ENCODE measurements around the gene CERS5. TPM values are rescaled to one million over a fixed set of nuclear protein-coding genes. Genes with fewer than 3 reads are reported as not detected.

CERS5 gene
- total RNA-seq, 1 donor from 2014 or later: 48.0 TPM

DNA sequence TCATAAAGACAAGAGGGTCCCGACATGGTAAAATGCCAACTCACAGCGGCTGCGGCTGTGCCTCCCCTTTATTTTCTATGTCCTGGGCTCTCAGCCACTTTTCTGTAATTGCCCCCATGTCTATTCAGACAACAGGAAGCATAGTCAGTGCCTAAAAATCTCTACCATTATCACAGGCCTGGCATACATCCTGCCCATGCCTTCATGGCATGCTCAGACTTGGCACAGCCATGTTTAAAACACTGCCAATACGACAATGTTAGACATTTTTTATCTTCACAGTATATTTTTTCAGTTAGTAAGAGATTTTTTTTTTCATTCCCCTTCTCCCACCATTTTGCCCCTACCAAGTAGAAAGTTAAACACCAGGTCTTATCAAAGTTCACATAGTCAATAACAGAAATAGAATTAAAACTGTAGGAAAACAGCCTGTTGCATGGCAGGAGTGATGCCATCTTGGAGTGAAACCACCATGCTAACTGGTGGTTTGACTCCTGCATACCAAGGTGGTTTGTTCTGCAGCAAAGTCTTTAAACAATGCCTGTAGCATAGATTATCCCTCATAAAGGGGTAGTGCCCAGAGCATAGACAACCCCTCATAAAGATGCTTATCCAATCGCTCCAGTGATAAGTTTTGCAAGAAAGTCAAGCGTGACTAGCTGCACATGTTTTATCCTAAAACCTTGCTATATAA is 18.9 kb upstream of the CERS5 start:
- H3K27ac ChIP-seq: no peak overlapping the region
- H3K9ac ChIP-seq: no peak overlapping the region
- no peaks in the 10 kb centered on the region for H3K9me3 ChIP-seq (ENCODE audit: low read depth)
- no peaks in the 10 kb centered on the region for H3K36me3 ChIP-seq
- H2AFZ ChIP-seq (replicated peaks): no peak overlapping the region
- TF ChIP-seq EZH2 (IDR thresholded peaks at IDR 0.05) (no peak), EZH2phosphoT487 (IDR thresholded peaks at IDR 0.05) (no peak)
- TF ChIP-seq, protein P1, sequence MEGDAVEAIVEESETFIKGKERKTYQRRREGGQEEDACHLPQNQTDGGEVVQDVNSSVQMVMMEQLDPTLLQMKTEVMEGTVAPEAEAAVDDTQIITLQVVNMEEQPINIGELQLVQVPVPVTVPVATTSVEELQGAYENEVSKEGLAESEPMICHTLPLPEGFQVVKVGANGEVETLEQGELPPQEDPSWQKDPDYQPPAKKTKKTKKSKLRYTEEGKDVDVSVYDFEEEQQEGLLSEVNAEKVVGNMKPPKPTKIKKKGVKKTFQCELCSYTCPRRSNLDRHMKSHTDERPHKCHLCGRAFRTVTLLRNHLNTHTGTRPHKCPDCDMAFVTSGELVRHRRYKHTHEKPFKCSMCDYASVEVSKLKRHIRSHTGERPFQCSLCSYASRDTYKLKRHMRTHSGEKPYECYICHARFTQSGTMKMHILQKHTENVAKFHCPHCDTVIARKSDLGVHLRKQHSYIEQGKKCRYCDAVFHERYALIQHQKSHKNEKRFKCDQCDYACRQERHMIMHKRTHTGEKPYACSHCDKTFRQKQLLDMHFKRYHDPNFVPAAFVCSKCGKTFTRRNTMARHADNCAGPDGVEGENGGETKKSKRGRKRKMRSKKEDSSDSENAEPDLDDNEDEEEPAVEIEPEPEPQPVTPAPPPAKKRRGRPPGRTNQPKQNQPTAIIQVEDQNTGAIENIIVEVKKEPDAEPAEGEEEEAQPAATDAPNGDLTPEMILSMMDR (IDR thresholded peaks at IDR 0.05): no peak
- no peak for DNase-seq (ENCODE audit: low spot score)
- peaks cover 4% of the 10 kb centered on the region for H3K27me3 Mint-ChIP-seq (ENCODE audit: insufficient read depth, low read depth)
- no peaks in the 10 kb centered on the region for H3K9me3 Mint-ChIP-seq
- no peaks in the 10 kb centered on the region for H3K79me2 ChIP-seq (ENCODE audit: low read depth)
- no peak overlapping the region for H3K4me3 ChIP-seq
- H3K36me3 Mint-ChIP-seq: peaks cover 3% of the 10 kb centered on the region
- no peaks in the 10 kb centered on the region for H4K20me1 ChIP-seq (ENCODE audit: low read depth)
- H3K4me1 Mint-ChIP-seq: peaks cover 5% of the 10 kb centered on the region
- H3K4me2 ChIP-seq: no peak overlapping the region
- H3K4me3 Mint-ChIP-seq: no peak overlapping the region
- no peaks in the 10 kb centered on the region for H3K27me3 ChIP-seq
- peaks cover 3% of the 10 kb centered on the region for H3F3A ChIP-seq (ENCODE audit: low read depth)
- H3K4me1 ChIP-seq: peaks cover 8% of the 10 kb centered on the region
- H3K27ac Mint-ChIP-seq: no peak overlapping the region

GRCh38 chr12:50185301-50185895 is 18.2 kb upstream of the CERS5 start:
- H3K27ac Mint-ChIP-seq: no peak overlapping the region
- TF ChIP-seq EZH2phosphoT487 (IDR thresholded peaks at IDR 0.05) (no peak), EZH2 (IDR thresholded peaks at IDR 0.05) (no peak)
- TF ChIP-seq, protein P1 (IDR thresholded peaks at IDR 0.05): no peak
- no peaks in the 10 kb centered on the region for H3K79me2 ChIP-seq (ENCODE audit: low read depth)
- no peak overlapping the region for H3K27ac ChIP-seq
- H2AFZ ChIP-seq (replicated peaks): no peak overlapping the region
- peaks cover 3% of the 10 kb centered on the region for H3F3A ChIP-seq (ENCODE audit: low read depth)
- H3K27me3 ChIP-seq: no peaks in the 10 kb centered on the region
- H3K36me3 ChIP-seq: peaks cover 2% of the 10 kb centered on the region
- no peak for DNase-seq (ENCODE audit: low spot score)
- H3K4me3 Mint-ChIP-seq: no peak overlapping the region
- peaks cover 8% of the 10 kb centered on the region for H3K4me1 ChIP-seq
- H4K20me1 ChIP-seq (ENCODE audit: low read depth): no peaks in the 10 kb centered on the region
- H3K4me3 ChIP-seq: no peak overlapping the region
- peaks cover 5% of the 10 kb centered on the region for H3K4me1 Mint-ChIP-seq
- no peaks in the 10 kb centered on the region for H3K9me3 ChIP-seq (ENCODE audit: low read depth)
- no peak overlapping the region for H3K9ac ChIP-seq
- H3K36me3 Mint-ChIP-seq: peaks cover 4% of the 10 kb centered on the region
- H3K9me3 Mint-ChIP-seq: no peaks in the 10 kb centered on the region
- peaks cover 4% of the 10 kb centered on the region for H3K27me3 Mint-ChIP-seq (ENCODE audit: insufficient read depth, low read depth)
- H3K4me2 ChIP-seq: no peak overlapping the region

DNA sequence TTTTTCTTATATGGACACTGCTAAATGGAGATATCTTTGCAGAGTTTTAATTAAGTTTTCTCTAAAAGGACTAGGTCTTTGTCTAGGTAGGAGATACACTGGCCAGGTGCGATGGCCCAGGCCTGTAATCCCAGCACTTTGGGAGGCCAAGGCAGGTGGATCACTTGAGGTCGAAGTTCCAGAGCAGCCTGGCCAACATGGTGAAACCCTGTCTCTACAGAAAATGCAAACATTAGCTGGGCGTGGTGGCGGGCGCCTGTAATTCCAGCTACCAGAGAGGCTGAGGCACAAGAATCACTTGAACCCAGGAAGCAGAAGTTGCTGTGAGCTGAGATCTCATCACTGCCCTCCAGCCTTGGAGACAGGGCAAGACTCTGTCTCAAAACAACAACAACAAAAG is 17.1 kb upstream of the CERS5 start:
- H3K4me1 ChIP-seq: peaks cover 8% of the 10 kb centered on the region
- H3K4me2 ChIP-seq: no peak overlapping the region
- no peaks in the 10 kb centered on the region for H3K9me3 ChIP-seq (ENCODE audit: low read depth)
- no peak overlapping the region for H2AFZ ChIP-seq (replicated peaks)
- Mint-ChIP-seq H3K4me1 (peaks cover 5% of the 10 kb centered on the region), H3K4me3 (no peak overlapping the region), H3K36me3 (peaks cover 4% of the 10 kb centered on the region), H3K27ac (no peak overlapping the region), H3K9me3 (no peaks in the 10 kb centered on the region), H3K27me3 (ENCODE audit: insufficient read depth, low read depth) (peaks cover 6% of the 10 kb centered on the region)
- no peak overlapping the region for H3K27ac ChIP-seq
- H4K20me1 ChIP-seq (ENCODE audit: low read depth): no peaks in the 10 kb centered on the region
- no peak overlapping the region for H3K4me3 ChIP-seq
- TF ChIP-seq EZH2 (IDR thresholded peaks at IDR 0.05) (no peak), EZH2phosphoT487 (IDR thresholded peaks at IDR 0.05) (no peak)
- TF ChIP-seq, protein P1 (IDR thresholded peaks at IDR 0.05): no peak
- no peaks in the 10 kb centered on the region for H3K27me3 ChIP-seq
- no peak overlapping the region for H3K9ac ChIP-seq
- H3K36me3 ChIP-seq: peaks cover 3% of the 10 kb centered on the region
- no peaks in the 10 kb centered on the region for H3K79me2 ChIP-seq (ENCODE audit: low read depth)
- DNase-seq (ENCODE audit: low spot score): no peak
- peaks cover 3% of the 10 kb centered on the region for H3F3A ChIP-seq (ENCODE audit: low read depth)
